Neural cell (in vitro differentiated cells): Measurements from ENCODE around the gene DNAAF9.

ENCODE experiments used
- EZH2 ChIP-seq: fragments of 200-600, 300-800 bp; shearing (Covaris generic), sonication (generic); IDR thresholded peaks from 2 replicates; pipeline ENCODE4 v1.6.1; 2014; ENCODE audit warnings: antibody characterized with exemption, low read length, borderline replicate concordance, mild to moderate bottlenecking; ENCODE audit not compliant: insufficient read depth, poor library complexity, severe bottlenecking
- POLR2AphosphoS5 ChIP-seq: IDR thresholded peaks from 2 replicates; pipeline ENCODE4 v1.6.1; 2012
- REST ChIP-seq: IDR thresholded peaks from 2 replicates; pipeline ENCODE4 v1.6.1; 2012; ENCODE audit warnings: borderline replicate concordance
- TAF1 ChIP-seq: IDR thresholded peaks from 2 replicates; pipeline ENCODE4 v1.6.1; 2012; ENCODE audit warnings: low read depth
- TF ChIP-seq, protein P1 (sequence below): fragments of 450-650 bp; IDR thresholded peaks from 2 replicates; pipeline ENCODE4 v1.5.1; 2014; ENCODE audit warnings: antibody characterized with exemption, mild to moderate bottlenecking, moderate library complexity; ENCODE audit not compliant: poor library complexity, severe bottlenecking

- TF ChIP-seq, protein P1, sequence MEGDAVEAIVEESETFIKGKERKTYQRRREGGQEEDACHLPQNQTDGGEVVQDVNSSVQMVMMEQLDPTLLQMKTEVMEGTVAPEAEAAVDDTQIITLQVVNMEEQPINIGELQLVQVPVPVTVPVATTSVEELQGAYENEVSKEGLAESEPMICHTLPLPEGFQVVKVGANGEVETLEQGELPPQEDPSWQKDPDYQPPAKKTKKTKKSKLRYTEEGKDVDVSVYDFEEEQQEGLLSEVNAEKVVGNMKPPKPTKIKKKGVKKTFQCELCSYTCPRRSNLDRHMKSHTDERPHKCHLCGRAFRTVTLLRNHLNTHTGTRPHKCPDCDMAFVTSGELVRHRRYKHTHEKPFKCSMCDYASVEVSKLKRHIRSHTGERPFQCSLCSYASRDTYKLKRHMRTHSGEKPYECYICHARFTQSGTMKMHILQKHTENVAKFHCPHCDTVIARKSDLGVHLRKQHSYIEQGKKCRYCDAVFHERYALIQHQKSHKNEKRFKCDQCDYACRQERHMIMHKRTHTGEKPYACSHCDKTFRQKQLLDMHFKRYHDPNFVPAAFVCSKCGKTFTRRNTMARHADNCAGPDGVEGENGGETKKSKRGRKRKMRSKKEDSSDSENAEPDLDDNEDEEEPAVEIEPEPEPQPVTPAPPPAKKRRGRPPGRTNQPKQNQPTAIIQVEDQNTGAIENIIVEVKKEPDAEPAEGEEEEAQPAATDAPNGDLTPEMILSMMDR: no peak
- no peak for TF ChIP-seq TAF1
- TF ChIP-seq POLR2AphosphoS5: no peak
- TF ChIP-seq REST: no peak
- no peak for TF ChIP-seq EZH2
These were observed 46.7 kb downstream of the DNAAF9 start for GRCh38 chr20:3360752-3361151.
